ENCODE results near the gene PRKCZ.
A peak's percentile ranks its signal among the peaks of the same experiment; 100 is the strongest.

Gene PRKCZ

GRCh38 chr1:2073382-2074230, 23.4 kb downstream of the PRKCZ start:
- no peaks in the 10 kb centered on the region for H3K27me3 ChIP-seq (ENCODE audit: control insufficient read depth in 2 of 2, insufficient read depth in 2 of 2, low read length in 2 of 2)
- peaks cover 0 to 7% of the 10 kb centered on the region in 2 donors for H3K36me3 ChIP-seq (ENCODE audit: control insufficient read depth in 2 of 2, insufficient read depth in 2 of 2, low read length in 2 of 2)
- no peak overlapping the region for H3K9ac ChIP-seq (ENCODE audit: low read depth in 1 of 2, low read length in 2 of 2)
- H3K4me3 ChIP-seq (ENCODE audit: low read length in 2 of 2), result peak overlapping the region in 1 of 2 donors; percentile 13
- H3K9me3 ChIP-seq (ENCODE audit: control insufficient read depth in 2 of 2, low read length in 2 of 2), result peaks cover 3 to 5% of the 10 kb centered on the region in 2 donors
- no peak overlapping the region for H3K27ac ChIP-seq (ENCODE audit: low read depth in 2 of 2, low read length in 2 of 2)
- peaks cover 8 to 15% of the 10 kb centered on the region in 2 donors for H3K4me1 ChIP-seq (ENCODE audit: control insufficient read depth in 2 of 2, insufficient read depth in 2 of 2, low read length in 2 of 2)

- Histone ChIP-seq H3K27ac (ENCODE audit: low read depth in 2 of 2, low read length in 2 of 2) (no peak overlapping the region), H3K9ac (ENCODE audit: low read depth in 1 of 2, low read length in 2 of 2) (no peak overlapping the region), H3K27me3 (ENCODE audit: control insufficient read depth in 2 of 2, insufficient read depth in 2 of 2, low read length in 2 of 2) (no peaks in the 10 kb centered on the region), H3K4me1 (ENCODE audit: control insufficient read depth in 2 of 2, insufficient read depth in 2 of 2, low read length in 2 of 2) (peaks cover 8 to 15% of the 10 kb centered on the region in 2 donors), H3K36me3 (ENCODE audit: control insufficient read depth in 2 of 2, insufficient read depth in 2 of 2, low read length in 2 of 2) (peaks cover 0 to 7% of the 10 kb centered on the region in 2 donors), H3K4me3 (ENCODE audit: low read length in 2 of 2) (no peak overlapping the region), H3K9me3 (ENCODE audit: control insufficient read depth in 2 of 2, low read length in 2 of 2) (peaks cover 3 to 5% of the 10 kb centered on the region in 2 donors)
Measured at GRCh38 chr1:2074396-2074795, 24.2 kb downstream of the PRKCZ start.

GRCh38 chr1:2074944-2075740, 24.9 kb downstream of the PRKCZ start:
- H3K36me3 ChIP-seq (ENCODE audit: control insufficient read depth in 2 of 2, insufficient read depth in 2 of 2, low read length in 2 of 2), result peaks cover 0 to 7% of the 10 kb centered on the region in 2 donors
- no peaks in the 10 kb centered on the region for H3K27me3 ChIP-seq (ENCODE audit: control insufficient read depth in 2 of 2, insufficient read depth in 2 of 2, low read length in 2 of 2)
- no peak overlapping the region for H3K9ac ChIP-seq (ENCODE audit: low read depth in 1 of 2, low read length in 2 of 2)
- peaks cover 8 to 15% of the 10 kb centered on the region in 2 donors for H3K4me1 ChIP-seq (ENCODE audit: control insufficient read depth in 2 of 2, insufficient read depth in 2 of 2, low read length in 2 of 2)
- no peak overlapping the region for H3K27ac ChIP-seq (ENCODE audit: low read depth in 2 of 2, low read length in 2 of 2)
- no peak overlapping the region for H3K4me3 ChIP-seq (ENCODE audit: low read length in 2 of 2)
- peaks cover 3 to 5% of the 10 kb centered on the region in 2 donors for H3K9me3 ChIP-seq (ENCODE audit: control insufficient read depth in 2 of 2, low read length in 2 of 2)

GRCh38 chr1:2076826-2077225, 26.6 kb downstream of the PRKCZ start:
- no peaks in the 10 kb centered on the region for H3K27me3 ChIP-seq (ENCODE audit: control insufficient read depth in 2 of 2, insufficient read depth in 2 of 2, low read length in 2 of 2)
- no peak overlapping the region for H3K9ac ChIP-seq (ENCODE audit: low read depth in 1 of 2, low read length in 2 of 2)
- peaks cover 3 to 5% of the 10 kb centered on the region in 2 donors for H3K9me3 ChIP-seq (ENCODE audit: control insufficient read depth in 2 of 2, low read length in 2 of 2)
- H3K36me3 ChIP-seq (ENCODE audit: control insufficient read depth in 2 of 2, insufficient read depth in 2 of 2, low read length in 2 of 2), result peaks cover 0 to 7% of the 10 kb centered on the region in 2 donors
- H3K4me3 ChIP-seq (ENCODE audit: low read length in 2 of 2), result no peak overlapping the region
- no peak overlapping the region for H3K27ac ChIP-seq (ENCODE audit: low read depth in 2 of 2, low read length in 2 of 2)
- peaks cover 1 to 7% of the 10 kb centered on the region in 2 donors for H3K4me1 ChIP-seq (ENCODE audit: control insufficient read depth in 2 of 2, insufficient read depth in 2 of 2, low read length in 2 of 2)

- no peak overlapping the region for H3K4me3 ChIP-seq (ENCODE audit: low read length in 2 of 2)
- peaks cover 0 to 7% of the 10 kb centered on the region in 2 donors for H3K36me3 ChIP-seq (ENCODE audit: control insufficient read depth in 2 of 2, insufficient read depth in 2 of 2, low read length in 2 of 2)
- no peak overlapping the region for H3K27ac ChIP-seq (ENCODE audit: low read depth in 2 of 2, low read length in 2 of 2)
- no peaks in the 10 kb centered on the region for H3K4me1 ChIP-seq (ENCODE audit: control insufficient read depth in 2 of 2, insufficient read depth in 2 of 2, low read length in 2 of 2)
- peaks cover 3 to 5% of the 10 kb centered on the region in 2 donors for H3K9me3 ChIP-seq (ENCODE audit: control insufficient read depth in 2 of 2, low read length in 2 of 2)
- no peak overlapping the region for H3K9ac ChIP-seq (ENCODE audit: low read depth in 1 of 2, low read length in 2 of 2)
- no peaks in the 10 kb centered on the region for H3K27me3 ChIP-seq (ENCODE audit: control insufficient read depth in 2 of 2, insufficient read depth in 2 of 2, low read length in 2 of 2)
Measured at GRCh38 chr1:2078170-2078569, 28.0 kb downstream of the PRKCZ start.

- Histone ChIP-seq H3K9me3 (ENCODE audit: control insufficient read depth in 2 of 2, low read length in 2 of 2) (peaks cover 3 to 5% of the 10 kb centered on the region in 2 donors), H3K36me3 (ENCODE audit: control insufficient read depth in 2 of 2, insufficient read depth in 2 of 2, low read length in 2 of 2) (peaks cover 0 to 7% of the 10 kb centered on the region in 2 donors), H3K4me3 (ENCODE audit: low read length in 2 of 2) (no peak overlapping the region), H3K9ac (ENCODE audit: low read depth in 1 of 2, low read length in 2 of 2) (no peak overlapping the region), H3K4me1 (ENCODE audit: control insufficient read depth in 2 of 2, insufficient read depth in 2 of 2, low read length in 2 of 2) (no peaks in the 10 kb centered on the region), H3K27ac (ENCODE audit: low read depth in 2 of 2, low read length in 2 of 2) (no peak overlapping the region), H3K27me3 (ENCODE audit: control insufficient read depth in 2 of 2, insufficient read depth in 2 of 2, low read length in 2 of 2) (no peaks in the 10 kb centered on the region)
Measured at GRCh38 chr1:2079396-2080085, 29.3 kb downstream of the PRKCZ start.

- Histone ChIP-seq H3K4me3 (ENCODE audit: low read length in 2 of 2) (no peak overlapping the region), H3K4me1 (ENCODE audit: control insufficient read depth in 2 of 2, insufficient read depth in 2 of 2, low read length in 2 of 2) (no peaks in the 10 kb centered on the region), H3K9me3 (ENCODE audit: control insufficient read depth in 2 of 2, low read length in 2 of 2) (peaks cover 3 to 5% of the 10 kb centered on the region in 2 donors), H3K36me3 (ENCODE audit: control insufficient read depth in 2 of 2, insufficient read depth in 2 of 2, low read length in 2 of 2) (peaks cover 0 to 7% of the 10 kb centered on the region in 2 donors), H3K27me3 (ENCODE audit: control insufficient read depth in 2 of 2, insufficient read depth in 2 of 2, low read length in 2 of 2) (no peaks in the 10 kb centered on the region), H3K9ac (ENCODE audit: low read depth in 1 of 2, low read length in 2 of 2) (no peak overlapping the region), H3K27ac (ENCODE audit: low read depth in 2 of 2, low read length in 2 of 2) (no peak overlapping the region)
Measured at GRCh38 chr1:2080140-2080539, 29.9 kb downstream of the PRKCZ start.

- Histone ChIP-seq H3K27ac (ENCODE audit: low read depth in 2 of 2, low read length in 2 of 2) (no peak overlapping the region), H3K36me3 (ENCODE audit: control insufficient read depth in 2 of 2, insufficient read depth in 2 of 2, low read length in 2 of 2) (peaks cover 0 to 7% of the 10 kb centered on the region in 2 donors)
Measured at GRCh38 chr1:2080884-2081283, 30.7 kb downstream of the PRKCZ start.

GRCh38 chr1:2081326-2081885, 31.2 kb downstream of the PRKCZ start:
- peaks cover 0 to 7% of the 10 kb centered on the region in 2 donors for H3K36me3 ChIP-seq (ENCODE audit: control insufficient read depth in 2 of 2, insufficient read depth in 2 of 2, low read length in 2 of 2)

More at GRCh38 chr1:2080884-2081283, 30.7 kb downstream of the PRKCZ start:
- Histone ChIP-seq H3K27me3 (ENCODE audit: control insufficient read depth in 2 of 2, insufficient read depth in 2 of 2, low read length in 2 of 2) (no peaks in the 10 kb centered on the region), H3K4me1 (ENCODE audit: control insufficient read depth in 2 of 2, insufficient read depth in 2 of 2, low read length in 2 of 2) (no peaks in the 10 kb centered on the region), H3K9ac (ENCODE audit: low read depth in 1 of 2, low read length in 2 of 2) (no peak overlapping the region), H3K4me3 (ENCODE audit: low read length in 2 of 2) (no peak overlapping the region), H3K9me3 (ENCODE audit: control insufficient read depth in 2 of 2, low read length in 2 of 2) (peaks cover 3 to 5% of the 10 kb centered on the region in 2 donors)

More at GRCh38 chr1:2081326-2081885, 31.2 kb downstream of the PRKCZ start:
- Histone ChIP-seq H3K9me3 (ENCODE audit: control insufficient read depth in 2 of 2, low read length in 2 of 2) (peaks cover 3 to 5% of the 10 kb centered on the region in 2 donors), H3K4me3 (ENCODE audit: low read length in 2 of 2) (no peak overlapping the region), H3K9ac (ENCODE audit: low read depth in 1 of 2, low read length in 2 of 2) (no peak overlapping the region), H3K27ac (ENCODE audit: low read depth in 2 of 2, low read length in 2 of 2) (no peak overlapping the region), H3K4me1 (ENCODE audit: control insufficient read depth in 2 of 2, insufficient read depth in 2 of 2, low read length in 2 of 2) (no peaks in the 10 kb centered on the region), H3K27me3 (ENCODE audit: control insufficient read depth in 2 of 2, insufficient read depth in 2 of 2, low read length in 2 of 2) (no peaks in the 10 kb centered on the region)

Data from mucosa of rectum (tissue), 2 donors.